ENCODE measurements around the gene TCEAL3.

The TCEAL3 gene, protein sequence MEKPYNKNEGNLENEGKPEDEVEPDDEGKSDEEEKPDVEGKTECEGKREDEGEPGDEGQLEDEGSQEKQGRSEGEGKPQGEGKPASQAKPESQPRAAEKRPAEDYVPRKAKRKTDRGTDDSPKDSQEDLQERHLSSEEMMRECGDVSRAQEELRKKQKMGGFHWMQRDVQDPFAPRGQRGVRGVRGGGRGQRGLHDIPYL

DNA sequence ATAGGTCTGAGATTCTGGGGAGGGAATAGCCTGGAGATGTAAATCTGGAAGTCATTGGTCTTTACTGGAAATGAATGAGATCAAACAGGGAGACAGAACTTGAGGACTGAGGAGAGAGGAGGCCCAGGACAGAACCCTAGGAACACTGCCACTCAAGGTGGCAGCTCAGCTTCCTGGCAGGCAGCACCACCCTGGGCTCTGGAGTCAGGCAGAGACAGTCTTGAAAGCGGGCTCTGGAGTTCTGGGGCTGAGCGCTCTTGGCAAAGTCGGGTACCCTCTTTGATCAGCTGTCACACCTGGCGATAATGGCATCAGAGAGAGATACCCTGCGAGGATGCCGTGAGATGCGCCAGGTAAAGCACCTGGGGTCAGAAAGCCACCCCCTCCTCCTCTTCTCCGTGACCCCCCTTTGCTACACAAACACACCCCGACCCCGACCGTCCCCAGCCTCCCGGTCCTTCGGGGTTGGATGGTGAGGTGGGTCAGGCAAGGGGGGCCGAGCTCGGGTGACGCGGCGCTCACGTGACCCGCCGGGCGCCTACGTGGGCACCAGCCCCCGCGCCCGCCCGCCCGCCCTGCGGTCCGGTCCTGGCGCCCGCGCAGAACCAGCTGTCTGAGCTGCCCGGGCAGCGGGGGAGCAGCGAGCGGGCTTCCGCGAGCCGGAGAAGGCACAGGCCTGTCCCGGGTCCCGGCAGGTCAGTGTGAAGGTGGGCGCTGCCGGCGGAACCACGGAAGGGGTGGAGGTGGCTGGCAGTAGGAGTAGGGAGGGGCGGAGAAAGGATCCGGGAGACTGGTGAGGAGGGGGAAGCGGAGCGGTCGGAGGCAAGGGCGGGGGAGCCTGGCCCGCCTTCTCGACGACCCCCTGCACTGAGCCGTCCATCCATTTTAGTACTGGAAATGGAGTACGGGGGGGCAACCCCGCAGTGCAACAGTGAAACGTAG lies at the start of gene TCEAL3:
TSS of gene TCEAL3 (plus strand) at position 600 of the 942 bp plus-strand sequence. CDS start 1,102 bp downstream, outside the sequence.
- H3K4me3 ChIP-seq (ENCODE audit: low read depth, low read length), result peak within 1 kb of the TSS; percentile 73
- DNase-seq (ENCODE audit: low read depth, low spot score), result no peak
- ChIA-PET CTCF (no interaction called here), POLR2A (interaction anchor here (0.7 kb wide), 1 partner anchor 9 kb away, joined by 3 read pairs; no protein-coding TSS in a partner anchor)
- TF ChIP-seq, protein P1, sequence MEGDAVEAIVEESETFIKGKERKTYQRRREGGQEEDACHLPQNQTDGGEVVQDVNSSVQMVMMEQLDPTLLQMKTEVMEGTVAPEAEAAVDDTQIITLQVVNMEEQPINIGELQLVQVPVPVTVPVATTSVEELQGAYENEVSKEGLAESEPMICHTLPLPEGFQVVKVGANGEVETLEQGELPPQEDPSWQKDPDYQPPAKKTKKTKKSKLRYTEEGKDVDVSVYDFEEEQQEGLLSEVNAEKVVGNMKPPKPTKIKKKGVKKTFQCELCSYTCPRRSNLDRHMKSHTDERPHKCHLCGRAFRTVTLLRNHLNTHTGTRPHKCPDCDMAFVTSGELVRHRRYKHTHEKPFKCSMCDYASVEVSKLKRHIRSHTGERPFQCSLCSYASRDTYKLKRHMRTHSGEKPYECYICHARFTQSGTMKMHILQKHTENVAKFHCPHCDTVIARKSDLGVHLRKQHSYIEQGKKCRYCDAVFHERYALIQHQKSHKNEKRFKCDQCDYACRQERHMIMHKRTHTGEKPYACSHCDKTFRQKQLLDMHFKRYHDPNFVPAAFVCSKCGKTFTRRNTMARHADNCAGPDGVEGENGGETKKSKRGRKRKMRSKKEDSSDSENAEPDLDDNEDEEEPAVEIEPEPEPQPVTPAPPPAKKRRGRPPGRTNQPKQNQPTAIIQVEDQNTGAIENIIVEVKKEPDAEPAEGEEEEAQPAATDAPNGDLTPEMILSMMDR (IDR thresholded peaks at IDR 0.05; ENCODE audit: insufficient read depth, low read length, missing control alignments), result no peak

DNA sequence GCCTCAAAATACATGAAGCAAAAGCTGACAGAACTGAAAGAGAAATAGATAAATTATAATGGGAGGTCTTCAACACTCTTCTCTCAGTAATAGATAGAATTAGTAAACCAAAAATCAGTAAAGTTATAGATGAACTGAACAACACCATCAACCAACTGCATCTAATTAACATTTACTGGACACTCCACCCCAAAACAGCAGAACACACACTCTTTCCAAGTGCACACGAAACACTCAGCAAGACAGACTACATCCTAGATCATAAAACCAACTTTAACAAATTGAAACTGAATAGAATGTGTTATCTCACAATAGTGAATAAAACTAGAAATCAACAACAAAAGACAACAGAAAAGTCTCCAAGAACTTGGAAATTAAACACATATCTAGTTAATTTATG lies 47.5 kb upstream of the TCEAL3 start:
- H3K4me3 ChIP-seq (ENCODE audit: low read depth, low read length), result no peak overlapping the region
- no peak for DNase-seq (ENCODE audit: low read depth, low spot score)
- CTCF ChIA-PET, result no interaction called here
- TF ChIP-seq, protein P1 (IDR thresholded peaks at IDR 0.05; ENCODE audit: insufficient read depth, low read length, missing control alignments), result no peak
- POLR2A ChIA-PET, result no interaction called here

DNA sequence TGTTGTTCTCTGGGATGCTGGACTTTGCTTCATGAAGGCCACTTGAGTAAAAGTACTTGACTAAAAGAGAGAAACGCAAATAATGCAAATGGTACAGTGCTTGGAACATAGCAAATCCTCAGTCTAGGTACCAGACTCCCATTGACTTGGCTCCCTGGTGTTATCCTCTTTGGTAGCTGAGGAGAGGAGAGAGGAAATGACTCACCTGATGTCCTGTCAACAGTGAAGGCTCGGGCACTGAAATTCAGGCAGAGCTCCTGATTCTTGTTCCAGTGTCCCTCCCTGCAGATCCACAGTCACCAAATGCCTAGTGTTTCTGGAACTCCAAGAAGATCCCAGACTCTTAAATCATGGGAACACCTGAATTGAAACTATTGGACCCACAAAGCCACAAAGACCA lies 45.0 kb upstream of the TCEAL3 start:
- TF ChIP-seq, protein P1 (IDR thresholded peaks at IDR 0.05; ENCODE audit: insufficient read depth, low read length, missing control alignments), result no peak
- no peak overlapping the region for H3K4me3 ChIP-seq (ENCODE audit: low read depth, low read length)
- DNase-seq (ENCODE audit: low read depth, low spot score), result no peak
- ChIA-PET POLR2A (no interaction called here), CTCF (no interaction called here)

DNA sequence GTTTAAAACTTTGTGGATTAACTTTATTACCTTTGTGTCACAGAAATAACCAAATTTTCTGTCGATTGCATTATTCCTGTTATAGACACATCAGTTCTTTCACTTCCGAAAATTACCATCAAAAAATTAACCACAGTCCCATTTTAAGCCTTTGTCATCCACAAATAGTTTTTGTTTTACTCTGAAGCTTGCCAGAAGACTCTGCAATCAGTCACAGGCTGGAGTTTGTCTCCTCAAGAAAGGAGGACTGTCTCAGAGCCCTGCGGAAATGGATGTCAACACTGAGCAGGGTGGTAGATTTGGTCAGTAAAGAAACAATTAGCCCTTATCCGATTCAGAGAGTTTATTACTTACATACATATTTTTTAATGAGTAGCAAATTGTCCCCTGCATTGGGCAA lies 42.6 kb upstream of the TCEAL3 start:
- no peak overlapping the region for H3K4me3 ChIP-seq (ENCODE audit: low read depth, low read length)
- ChIA-PET CTCF (no interaction called here), POLR2A (no interaction called here)
- DNase-seq (ENCODE audit: low read depth, low spot score), result no peak
- TF ChIP-seq, protein P1 (IDR thresholded peaks at IDR 0.05; ENCODE audit: insufficient read depth, low read length, missing control alignments), result no peak

DNA sequence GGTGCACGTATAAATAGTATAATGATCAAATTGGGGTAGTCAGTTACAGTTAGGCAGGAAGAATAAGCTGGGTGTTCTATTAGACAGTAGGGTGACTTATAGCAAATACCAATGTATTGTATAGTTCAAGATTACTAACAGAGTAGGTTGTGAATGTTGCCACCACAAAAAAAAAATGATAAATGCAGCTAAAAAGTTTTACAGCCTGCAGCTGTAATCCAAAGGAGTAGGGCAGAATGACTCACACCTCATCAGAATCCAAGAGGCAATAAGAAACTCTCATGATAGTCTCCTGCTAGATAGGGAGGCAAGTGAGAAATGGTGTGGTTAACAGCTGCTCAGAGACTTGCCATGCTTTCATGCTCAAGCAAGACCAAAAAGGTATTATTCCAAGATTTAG lies 42.0 kb upstream of the TCEAL3 start:
- H3K4me3 ChIP-seq (ENCODE audit: low read depth, low read length), result no peak overlapping the region
- POLR2A ChIA-PET, result interaction anchor here (0.7 kb wide), 1 partner anchor 312 kb away, joined by 5 read pairs; no protein-coding TSS in a partner anchor
- CTCF ChIA-PET, result no interaction called here
- DNase-seq (ENCODE audit: low read depth, low spot score), result peak; percentile 24
- TF ChIP-seq, protein P1 (IDR thresholded peaks at IDR 0.05; ENCODE audit: insufficient read depth, low read length, missing control alignments), result no peak

DNA sequence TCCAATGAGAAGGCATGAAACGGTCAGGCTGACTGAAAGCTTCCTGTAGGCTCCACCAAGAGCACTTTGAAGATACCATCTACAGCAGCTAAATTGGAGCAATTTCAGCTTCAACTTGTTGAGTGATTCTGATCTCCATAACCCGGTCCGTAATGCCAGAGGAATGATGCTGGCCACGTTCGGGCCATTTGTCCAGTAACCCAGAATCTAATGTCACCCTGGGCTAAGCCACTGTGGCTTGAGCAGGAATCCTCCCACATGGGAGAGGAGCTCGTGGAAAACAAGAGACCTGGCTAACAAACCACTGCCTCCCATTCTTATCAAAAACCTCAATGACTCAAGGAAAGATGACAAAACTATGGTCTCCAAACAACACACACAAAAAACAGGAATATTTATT lies 36.6 kb upstream of the TCEAL3 start:
- ChIA-PET POLR2A (no interaction called here), CTCF (no interaction called here)
- TF ChIP-seq, protein P1 (IDR thresholded peaks at IDR 0.05; ENCODE audit: insufficient read depth, low read length, missing control alignments), result no peak
- DNase-seq (ENCODE audit: low read depth, low spot score), result no peak
- no peak overlapping the region for H3K4me3 ChIP-seq (ENCODE audit: low read depth, low read length)
